ENCODE measurements around the gene MPHOSPH6.
A peak's percentile ranks its signal among the peaks of the same experiment; 100 is the strongest.
"Not testable (repeated sequence)": the region's sequence is repeated elsewhere in the genome, so short reads cannot be mapped to it uniquely, and the experiment has no call there.

Gene MPHOSPH6

GRCh38 chr16:82169861-82170845 is at the start of gene MPHOSPH6:
MPHOSPH6 (minus strand) TSS chr16:82170224; CDS start chr16:82170175, 49 bp downstream.
- peak; percentile 13 for DNase-seq (ENCODE audit: low read depth)

- DNase-seq (ENCODE audit: low read depth), result no peak
These were observed 49.3 kb upstream of the MPHOSPH6 start for GRCh38 chr16:82219298-82219697.

GRCh38 chr16:82209314-82209713 is 39.3 kb upstream of the MPHOSPH6 start:
- DNase-seq (ENCODE audit: low read depth), result not testable (repeated sequence)

GRCh38 chr16:82203198-82203597 is 33.2 kb upstream of the MPHOSPH6 start:
- DNase-seq (ENCODE audit: low read depth), result no peak

GRCh38 chr16:82201926-82202325 is 31.9 kb upstream of the MPHOSPH6 start:
- DNase-seq (ENCODE audit: low read depth), result no peak

GRCh38 chr16:82201351-82201750 is 31.3 kb upstream of the MPHOSPH6 start:
- DNase-seq (ENCODE audit: low read depth), result no peak

- DNase-seq (ENCODE audit: low read depth), result no peak
These were observed 29.2 kb upstream of the MPHOSPH6 start for GRCh38 chr16:82199209-82199608.

- DNase-seq (ENCODE audit: low read depth), result no peak
These were observed 27.7 kb upstream of the MPHOSPH6 start for GRCh38 chr16:82197540-82198240.

- DNase-seq (ENCODE audit: low read depth), result no peak
These were observed 26.0 kb upstream of the MPHOSPH6 start for GRCh38 chr16:82195917-82196494.

- no peak for DNase-seq (ENCODE audit: low read depth)
These were observed 24.1 kb upstream of the MPHOSPH6 start for GRCh38 chr16:82194086-82194485.

- DNase-seq (ENCODE audit: low read depth), result peak; percentile 44
These were observed 22.6 kb upstream of the MPHOSPH6 start for GRCh38 chr16:82192665-82193064.

- DNase-seq (ENCODE audit: low read depth), result no peak
These were observed 20.4 kb upstream of the MPHOSPH6 start for GRCh38 chr16:82190386-82190785.

- DNase-seq (ENCODE audit: low read depth), result no peak
These were observed 17.8 kb upstream of the MPHOSPH6 start for GRCh38 chr16:82187829-82188228.

- DNase-seq (ENCODE audit: low read depth), result no peak
These were observed 15.0 kb upstream of the MPHOSPH6 start for GRCh38 chr16:82185012-82185411.

GRCh38 chr16:82184213-82184612 is 14.2 kb upstream of the MPHOSPH6 start:
- no peak for DNase-seq (ENCODE audit: low read depth)

- no peak for DNase-seq (ENCODE audit: low read depth)
These were observed 13.0 kb upstream of the MPHOSPH6 start for GRCh38 chr16:82183004-82183397.

- DNase-seq (ENCODE audit: low read depth), result no peak
These were observed 12.4 kb upstream of the MPHOSPH6 start for GRCh38 chr16:82182266-82183003.

GRCh38 chr16:82181461-82182185 is 11.6 kb upstream of the MPHOSPH6 start:
- DNase-seq (ENCODE audit: low read depth), result no peak

GRCh38 chr16:82178352-82178751 is 8.3 kb upstream of the MPHOSPH6 start:
- DNase-seq (ENCODE audit: low read depth), result no peak

- no peak for DNase-seq (ENCODE audit: low read depth)
These were observed 7.5 kb upstream of the MPHOSPH6 start for GRCh38 chr16:82177555-82177954.

GRCh38 chr16:82176204-82176603 is 6.2 kb upstream of the MPHOSPH6 start:
- DNase-seq (ENCODE audit: low read depth), result no peak

All from HS-5 (cell line).